Tibial nerve (tissue), 3 donors: ENCODE results near the gene HEXD.

Experiments used
- POLR2A ChIP-seq, 2 donors: fragments of 450-650 bp; IDR thresholded peaks; one replicate each; pipeline ENCODE4 v1.6.1; 2017; ENCODE audit warnings: antibody characterized with exemption in 2 of 2, mild to moderate bottlenecking in 2 of 2, moderate library complexity in 2 of 2
- TF ChIP-seq, protein P1 (sequence below), 5 experiments: fragments of 200-600 bp in 3 of 5; fragments of 450-650 bp in 2 of 5; sonication (generic) in 3 of 5; IDR thresholded peaks; one replicate each; pipeline ENCODE4 v1.5.1; 2016 to 2019; ENCODE audit warnings: antibody characterized with exemption in 5 of 5, mild to moderate bottlenecking in 3 of 5, moderate library complexity in 2 of 5

GRCh38 chr17:82489851-82490511 is 71.8 kb downstream of the HEXD start:
- TF ChIP-seq, protein P1, sequence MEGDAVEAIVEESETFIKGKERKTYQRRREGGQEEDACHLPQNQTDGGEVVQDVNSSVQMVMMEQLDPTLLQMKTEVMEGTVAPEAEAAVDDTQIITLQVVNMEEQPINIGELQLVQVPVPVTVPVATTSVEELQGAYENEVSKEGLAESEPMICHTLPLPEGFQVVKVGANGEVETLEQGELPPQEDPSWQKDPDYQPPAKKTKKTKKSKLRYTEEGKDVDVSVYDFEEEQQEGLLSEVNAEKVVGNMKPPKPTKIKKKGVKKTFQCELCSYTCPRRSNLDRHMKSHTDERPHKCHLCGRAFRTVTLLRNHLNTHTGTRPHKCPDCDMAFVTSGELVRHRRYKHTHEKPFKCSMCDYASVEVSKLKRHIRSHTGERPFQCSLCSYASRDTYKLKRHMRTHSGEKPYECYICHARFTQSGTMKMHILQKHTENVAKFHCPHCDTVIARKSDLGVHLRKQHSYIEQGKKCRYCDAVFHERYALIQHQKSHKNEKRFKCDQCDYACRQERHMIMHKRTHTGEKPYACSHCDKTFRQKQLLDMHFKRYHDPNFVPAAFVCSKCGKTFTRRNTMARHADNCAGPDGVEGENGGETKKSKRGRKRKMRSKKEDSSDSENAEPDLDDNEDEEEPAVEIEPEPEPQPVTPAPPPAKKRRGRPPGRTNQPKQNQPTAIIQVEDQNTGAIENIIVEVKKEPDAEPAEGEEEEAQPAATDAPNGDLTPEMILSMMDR (IDR thresholded peaks at IDR 0.05), result no peak
- TF ChIP-seq POLR2A (IDR thresholded peaks at IDR 0.05), result no peak
